Measurements from ENCODE around the gene SIGLEC15.

Gene SIGLEC15

GRCh38 chr18:45879681-45880655 lies 54.5 kb downstream of the SIGLEC15 start:
- peak; percentile 99 for TF ChIP-seq CTCF (conservative IDR thresholded peaks at IDR 0.05; ENCODE audit: low read depth, low read length)
- no peak for DNase-seq (ENCODE audit: low read depth)
- no peak overlapping the region for H3K4me3 ChIP-seq (ENCODE audit: low read length)

GRCh38 chr18:45880876-45881558 lies 55.5 kb downstream of the SIGLEC15 start:
- no peak overlapping the region for H3K4me3 ChIP-seq (ENCODE audit: low read length)
- no peak for DNase-seq (ENCODE audit: low read depth)
- TF ChIP-seq CTCF (conservative IDR thresholded peaks at IDR 0.05; ENCODE audit: low read depth, low read length) = no peak

GRCh38 chr18:45887585-45887984 lies 62.1 kb downstream of the SIGLEC15 start:
- no peak for DNase-seq (ENCODE audit: low read depth)
- no peak overlapping the region for H3K4me3 ChIP-seq (ENCODE audit: low read length)
- TF ChIP-seq CTCF (conservative IDR thresholded peaks at IDR 0.05; ENCODE audit: low read depth, low read length) = no peak

- DNase-seq (ENCODE audit: low read depth) = no peak
- TF ChIP-seq CTCF (conservative IDR thresholded peaks at IDR 0.05; ENCODE audit: low read depth, low read length) = no peak
These were observed 64.1 kb downstream of the SIGLEC15 start for GRCh38 chr18:45889419-45890064.

GRCh38 chr18:45890606-45891005 lies 65.1 kb downstream of the SIGLEC15 start:
- no peak overlapping the region for H3K4me3 ChIP-seq (ENCODE audit: low read length)
- DNase-seq (ENCODE audit: low read depth) = no peak
- no peak for TF ChIP-seq CTCF (conservative IDR thresholded peaks at IDR 0.05; ENCODE audit: low read depth, low read length)

More at GRCh38 chr18:45889419-45890064, 64.1 kb downstream of the SIGLEC15 start:
- no peak overlapping the region for H3K4me3 ChIP-seq (ENCODE audit: low read length)

- no peak for DNase-seq (ENCODE audit: low read depth)
- no peak for TF ChIP-seq CTCF (conservative IDR thresholded peaks at IDR 0.05; ENCODE audit: low read depth, low read length)
These were observed 66.3 kb downstream of the SIGLEC15 start for GRCh38 chr18:45891806-45892205.

More at GRCh38 chr18:45891806-45892205, 66.3 kb downstream of the SIGLEC15 start:
- H3K4me3 ChIP-seq (ENCODE audit: low read length) = no peak overlapping the region

Data from retinal pigment epithelial cell (primary cell).